HepG2 (cell line): ENCODE data around the gene COL9A3. TPM values are rescaled to one million over a fixed set of nuclear protein-coding genes. Genes with fewer than 3 reads are reported as not detected.

Experiments used
- ELF1 ChIP-seq: sonication (generic); formaldehyde crosslinking; IDR thresholded peaks from 2 replicates; pipeline ENCODE4 v1.4.0; 2020; ENCODE audit warnings: missing genetic modification reagents
- ELK4 ChIP-seq: sonication (generic); formaldehyde crosslinking; IDR thresholded peaks from 2 replicates; pipeline ENCODE4 v1.9.0; 2021; ENCODE audit warnings: missing genetic modification reagents, borderline replicate concordance
- FIP1L1 ChIP-seq: fragments of 200-400 bp; formaldehyde crosslinking; IDR thresholded peaks from 2 replicates; pipeline ENCODE4 v1.6.1; 2018; ENCODE audit warnings: low read depth, mild to moderate bottlenecking, low read length, moderate library complexity, borderline replicate concordance; ENCODE audit not compliant: insufficient read depth
- GATAD2A ChIP-seq: IDR thresholded peaks from 2 replicates; pipeline ENCODE4 v1.6.1; 2016
- GRHL1 ChIP-seq: sonication (generic); formaldehyde crosslinking; conservative IDR thresholded peaks from 2 replicates; pipeline ENCODE4 v1.8.0; 2022; ENCODE audit warnings: missing genetic modification reagents
- KAT8 ChIP-seq: IDR thresholded peaks from 2 replicates; pipeline ENCODE4 v1.6.1; 2016; ENCODE audit warnings: missing genetic modification reagents, missing compliant biosample characterization
- KMT2A ChIP-seq: sonication (generic); formaldehyde crosslinking; IDR thresholded peaks from 2 replicates; pipeline ENCODE4 v1.4.0; 2020; ENCODE audit warnings: missing genetic modification reagents
- MIER3 ChIP-seq: IDR thresholded peaks from 2 replicates; pipeline ENCODE4 v1.6.1; 2016; ENCODE audit warnings: missing compliant biosample characterization, borderline replicate concordance
- POLR2A ChIP-seq, 2 experiments: IDR thresholded peaks; 2 replicates each; pipeline ENCODE4 v1.6.1; 2011; ENCODE audit warnings: low read depth in 2 of 2, low read length in 2 of 2, mild to moderate bottlenecking in 1 of 2, moderate library complexity in 1 of 2; ENCODE audit not compliant: insufficient read depth in 1 of 2
- TARDBP ChIP-seq: sonication (generic); formaldehyde crosslinking; IDR thresholded peaks from 2 replicates; pipeline ENCODE4 v1.8.0; 2022; ENCODE audit warnings: mild to moderate bottlenecking, missing genetic modification reagents
- THYN1 ChIP-seq: sonication (generic); formaldehyde crosslinking; IDR thresholded peaks from 2 replicates; pipeline ENCODE4 v1.8.1; 2023; ENCODE audit warnings: low read depth, mild to moderate bottlenecking, moderate library complexity, missing genetic modification reagents, borderline replicate concordance
- ZBTB2 ChIP-seq: sonication (generic); formaldehyde crosslinking; IDR thresholded peaks from 2 replicates; pipeline ENCODE4 v1.8.0; 2022; ENCODE audit warnings: low read depth, missing genetic modification reagents
- ZNF17 ChIP-seq: sonication (generic); formaldehyde crosslinking; IDR thresholded peaks from 2 replicates; pipeline ENCODE4 v1.5.0; 2020; ENCODE audit warnings: mild to moderate bottlenecking, missing genetic modification reagents
- ZNF431 ChIP-seq: sonication (generic); formaldehyde crosslinking; IDR thresholded peaks from 2 replicates; pipeline ENCODE4 v1.9.0; 2022; ENCODE audit warnings: missing genetic modification reagents, low read depth, mild to moderate bottlenecking, borderline replicate concordance
- ZNF530 ChIP-seq: sonication (generic); formaldehyde crosslinking; IDR thresholded peaks from 2 replicates; pipeline ENCODE4 v1.5.0; 2020; ENCODE audit warnings: low read depth, mild to moderate bottlenecking, missing genetic modification reagents
- ZNF543 ChIP-seq: sonication (generic); formaldehyde crosslinking; IDR thresholded peaks from 2 replicates; pipeline ENCODE4 v1.4.0; 2020; ENCODE audit warnings: mild to moderate bottlenecking, missing genetic modification reagents
- ZNF564 ChIP-seq: sonication (generic); formaldehyde crosslinking; IDR thresholded peaks from 2 replicates; pipeline ENCODE4 v1.8.1; 2023; ENCODE audit warnings: mild to moderate bottlenecking, missing genetic modification reagents
- ZNF792 ChIP-seq: IDR thresholded peaks from 2 replicates; pipeline ENCODE4 v1.6.1; 2016
- polyA plus RNA-seq, 8 experiments: library from polyadenylated mRNA; depleted of rRNA in 3 of 8; stranded (reverse) in 7 of 8; unstranded in 1 of 8; fragments of >200 nt; fragmentation: Illumina TruSeq in 4 of 8; extraction: Trizol in 4 of 8; gene quantifications; 2 replicates each; pipeline versions ENCODE4 v1.2.1 to v1.2.3, GENCODE V29; 2011 to 2016; ENCODE audit warnings: low read depth in 4 of 8, missing spikeins in 1 of 8, mixed read lengths in 1 of 8; ENCODE audit not compliant: insufficient read depth in 1 of 8
- total RNA-seq, 5 experiments: library from RNA; depleted of rRNA; stranded (reverse); fragments of >200 nt; fragmentation: Illumina TruSeq; extraction: Trizol; gene quantifications; 2 replicates each; pipeline ENCODE4 v1.2.3, GENCODE V29; 2016; ENCODE audit warnings: low read depth in 1 of 5
- TF ChIP-seq, protein P1 (sequence below): sonication (generic); formaldehyde crosslinking; IDR thresholded peaks from 2 replicates; pipeline ENCODE4 v1.9.0; 2022; ENCODE audit warnings: low read depth, missing genetic modification reagents
- TF ChIP-seq, protein P2 (sequence below): IDR thresholded peaks from 2 replicates; pipeline ENCODE4 v1.6.1; 2016
- TF ChIP-seq, protein P3 (sequence below): sonication (generic); formaldehyde crosslinking; conservative IDR thresholded peaks from 2 replicates; pipeline ENCODE4 v1.4.0; 2020; ENCODE audit warnings: missing genetic modification reagents

Gene COL9A3
- total and polyA plus RNA-seq, 2 of the 13 experiments (the other 11 are each of a cell fraction or from before 2014, with no cell fraction given), result 155 to 204 TPM

- TF ChIP-seq, protein P1, sequence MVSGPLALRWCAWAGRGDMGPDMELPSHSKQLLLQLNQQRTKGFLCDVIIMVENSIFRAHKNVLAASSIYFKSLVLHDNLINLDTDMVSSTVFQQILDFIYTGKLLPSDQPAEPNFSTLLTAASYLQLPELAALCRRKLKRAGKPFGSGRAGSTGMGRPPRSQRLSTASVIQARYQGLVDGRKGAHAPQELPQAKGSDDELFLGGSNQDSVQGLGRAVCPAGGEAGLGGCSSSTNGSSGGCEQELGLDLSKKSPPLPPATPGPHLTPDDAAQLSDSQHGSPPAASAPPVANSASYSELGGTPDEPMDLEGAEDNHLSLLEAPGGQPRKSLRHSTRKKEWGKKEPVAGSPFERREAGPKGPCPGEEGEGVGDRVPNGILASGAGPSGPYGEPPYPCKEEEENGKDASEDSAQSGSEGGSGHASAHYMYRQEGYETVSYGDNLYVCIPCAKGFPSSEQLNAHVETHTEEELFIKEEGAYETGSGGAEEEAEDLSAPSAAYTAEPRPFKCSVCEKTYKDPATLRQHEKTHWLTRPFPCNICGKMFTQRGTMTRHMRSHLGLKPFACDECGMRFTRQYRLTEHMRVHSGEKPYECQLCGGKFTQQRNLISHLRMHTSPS (CRISPR knock-in tag), result peak; percentile 51; the same call in 1 of the 2 replicates
- TF ChIP-seq KAT8 (CRISPR knock-in tag), result peak; percentile 92
- no peak for TF ChIP-seq FIP1L1
- no peak for TF ChIP-seq GRHL1 (CRISPR knock-in tag)
- TF ChIP-seq MIER3 (CRISPR knock-in tag), result peak; percentile 96
- TF ChIP-seq ZNF564, result no peak
- peak; percentile 59; the same call in 1 of the 2 replicates for TF ChIP-seq KMT2A (CRISPR knock-in tag)
- TF ChIP-seq ELF1 (CRISPR knock-in tag), result peak; percentile 39; the same call in 1 of the 2 replicates
- TF ChIP-seq ZNF543 (CRISPR knock-in tag), result 0 out of 2 replicates have a peak, but pooled peaks have one; percentile 39
- no peak for TF ChIP-seq ZNF431 (CRISPR knock-in tag)
- no peak for TF ChIP-seq ZNF17 (CRISPR knock-in tag)
- no peak for TF ChIP-seq THYN1 (CRISPR knock-in tag)
- TF ChIP-seq TARDBP, result peak; percentile 96
- TF ChIP-seq ZNF792 (CRISPR knock-in tag), result peak; percentile 91
- TF ChIP-seq, protein P2, sequence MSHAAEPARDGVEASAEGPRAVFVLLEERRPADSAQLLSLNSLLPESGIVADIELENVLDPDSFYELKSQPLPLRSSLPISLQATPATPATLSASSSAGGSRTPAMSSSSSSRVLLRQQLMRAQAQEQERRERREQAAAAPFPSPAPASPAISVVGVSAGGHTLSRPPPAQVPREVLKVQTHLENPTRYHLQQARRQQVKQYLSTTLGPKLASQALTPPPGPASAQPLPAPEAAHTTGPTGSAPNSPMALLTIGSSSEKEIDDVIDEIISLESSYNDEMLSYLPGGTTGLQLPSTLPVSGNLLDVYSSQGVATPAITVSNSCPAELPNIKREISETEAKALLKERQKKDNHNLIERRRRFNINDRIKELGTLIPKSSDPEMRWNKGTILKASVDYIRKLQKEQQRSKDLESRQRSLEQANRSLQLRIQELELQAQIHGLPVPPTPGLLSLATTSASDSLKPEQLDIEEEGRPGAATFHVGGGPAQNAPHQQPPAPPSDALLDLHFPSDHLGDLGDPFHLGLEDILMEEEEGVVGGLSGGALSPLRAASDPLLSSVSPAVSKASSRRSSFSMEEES, result peak; percentile 58; the same call in 1 of the 2 replicates
- no peak for TF ChIP-seq ZBTB2
- 0 out of 4 replicates have a peak, but pooled peaks have one; percentile 3 to 35 for TF ChIP-seq POLR2A (IDR thresholded peaks at IDR 0.05; ENCODE audit: insufficient read depth in 1 of 2, low read depth in 2 of 2, low read length in 2 of 2)
- peak; percentile 57; the same call in 1 of the 2 replicates for TF ChIP-seq ELK4 (CRISPR knock-in tag)
- no peak for TF ChIP-seq ZNF530 (CRISPR knock-in tag)
- TF ChIP-seq, protein P3, sequence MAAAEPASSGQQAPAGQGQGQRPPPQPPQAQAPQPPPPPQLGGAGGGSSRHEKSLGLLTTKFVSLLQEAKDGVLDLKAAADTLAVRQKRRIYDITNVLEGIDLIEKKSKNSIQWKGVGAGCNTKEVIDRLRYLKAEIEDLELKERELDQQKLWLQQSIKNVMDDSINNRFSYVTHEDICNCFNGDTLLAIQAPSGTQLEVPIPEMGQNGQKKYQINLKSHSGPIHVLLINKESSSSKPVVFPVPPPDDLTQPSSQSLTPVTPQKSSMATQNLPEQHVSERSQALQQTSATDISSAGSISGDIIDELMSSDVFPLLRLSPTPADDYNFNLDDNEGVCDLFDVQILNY (CRISPR knock-in tag), result no peak
- peak; percentile 96 for TF ChIP-seq GATAD2A (CRISPR knock-in tag)
These were observed 6.2 kb downstream of the COL9A3 start (continued) for GRCh38 chr20:62822788-62823651.
